Measurements from ENCODE around the gene SPAG9.
A peak's percentile ranks its signal among the peaks of the same experiment; 100 is the strongest.

Gene SPAG9

DNA sequence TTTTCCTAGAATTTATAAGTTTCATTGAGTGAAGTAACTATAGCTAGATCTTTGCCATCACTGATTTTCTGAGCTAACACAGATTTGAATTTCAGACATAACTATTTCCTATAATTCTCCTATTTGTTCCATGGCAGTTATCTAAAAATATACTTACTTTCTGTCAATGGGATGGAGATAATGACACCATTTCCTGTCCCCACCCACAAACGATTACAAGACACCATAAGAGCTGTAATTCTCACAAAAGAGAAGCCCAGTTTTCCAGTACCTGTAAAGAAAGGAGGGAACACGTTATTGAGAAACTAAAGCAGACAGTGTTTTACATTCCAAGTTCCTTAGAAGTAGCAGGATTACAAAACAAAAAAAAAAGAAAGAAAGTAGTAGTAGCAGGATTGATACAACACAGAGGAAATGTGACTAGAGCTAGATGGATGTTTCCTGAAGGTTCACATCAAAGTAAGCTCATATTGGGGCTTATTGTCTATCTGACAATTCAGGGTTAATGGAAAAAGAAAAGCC is 143.7 kb downstream of the SPAG9 start:
- no peak overlapping the region for H3K4me2 ChIP-seq (ENCODE audit: low read length, poor library complexity, severe bottlenecking)
- peaks cover 5% of the 10 kb centered on the region for H3K4me1 ChIP-seq (ENCODE audit: control insufficient read depth, insufficient read depth, low read depth, low read length)
- no peak overlapping the region for H2BK15ac ChIP-seq (ENCODE audit: low read depth, poor library complexity, severe bottlenecking)
- no peak overlapping the region for H4K8ac ChIP-seq (ENCODE audit: low read length)
- no peak overlapping the region for H3K14ac ChIP-seq (ENCODE audit: low read length in 2 of 2)
- no peak overlapping the region for H3K23ac ChIP-seq (ENCODE audit: low read length in 2 of 2)
- H4K91ac ChIP-seq (ENCODE audit: low read length), result no peak overlapping the region
- H3K18ac ChIP-seq (ENCODE audit: low read depth in 1 of 2, low read length in 2 of 2), result no peak overlapping the region
- no peak overlapping the region for H2BK12ac ChIP-seq (ENCODE audit: low read length in 2 of 2)
- H3K27me3 ChIP-seq (ENCODE audit: control insufficient read depth in 1 of 2, insufficient read depth in 1 of 2, low read length in 2 of 2), result no peaks in the 10 kb centered on the region
- no peak overlapping the region for H2BK5ac ChIP-seq (ENCODE audit: low read depth, low read length, poor library complexity, severe bottlenecking)
- peak overlapping the region; percentile 40 for H3K9ac ChIP-seq (ENCODE audit: low read length)
- H2AFZ ChIP-seq (ENCODE audit: low read depth, low read length), result no peak overlapping the region
- H3K4me3 ChIP-seq (ENCODE audit: insufficient read depth in 1 of 2, low read depth in 1 of 2, low read length in 2 of 2), result no peak overlapping the region
- no peak overlapping the region for H2BK120ac ChIP-seq (ENCODE audit: low read depth, low read length)
- no peaks in the 10 kb centered on the region for H3K9me3 ChIP-seq (ENCODE audit: control insufficient read depth, low read length)
- 0% methylated on average over 1 of the region's 2 CpGs for WGBS
- H3K27ac ChIP-seq (ENCODE audit: low read length, poor library complexity, severe bottlenecking), result no peak overlapping the region
- no peak overlapping the region for H3K4ac ChIP-seq (ENCODE audit: low read depth in 1 of 2, low read length in 2 of 2)
- peak; percentile 9 for DNase-seq
- H2AK5ac ChIP-seq (ENCODE audit: low read length, severe bottlenecking), result no peak overlapping the region
- H3K79me1 ChIP-seq (replicated peaks; ENCODE audit: low read length, poor library complexity, severe bottlenecking), result peaks cover 4% of the 10 kb centered on the region
- peaks cover 11 to 96% of the 10 kb centered on the region in 2 experiments for H3K36me3 ChIP-seq (ENCODE audit: control insufficient read depth in 1 of 2, insufficient read depth in 2 of 2, low read depth in 1 of 2, low read length in 2 of 2)

DNA sequence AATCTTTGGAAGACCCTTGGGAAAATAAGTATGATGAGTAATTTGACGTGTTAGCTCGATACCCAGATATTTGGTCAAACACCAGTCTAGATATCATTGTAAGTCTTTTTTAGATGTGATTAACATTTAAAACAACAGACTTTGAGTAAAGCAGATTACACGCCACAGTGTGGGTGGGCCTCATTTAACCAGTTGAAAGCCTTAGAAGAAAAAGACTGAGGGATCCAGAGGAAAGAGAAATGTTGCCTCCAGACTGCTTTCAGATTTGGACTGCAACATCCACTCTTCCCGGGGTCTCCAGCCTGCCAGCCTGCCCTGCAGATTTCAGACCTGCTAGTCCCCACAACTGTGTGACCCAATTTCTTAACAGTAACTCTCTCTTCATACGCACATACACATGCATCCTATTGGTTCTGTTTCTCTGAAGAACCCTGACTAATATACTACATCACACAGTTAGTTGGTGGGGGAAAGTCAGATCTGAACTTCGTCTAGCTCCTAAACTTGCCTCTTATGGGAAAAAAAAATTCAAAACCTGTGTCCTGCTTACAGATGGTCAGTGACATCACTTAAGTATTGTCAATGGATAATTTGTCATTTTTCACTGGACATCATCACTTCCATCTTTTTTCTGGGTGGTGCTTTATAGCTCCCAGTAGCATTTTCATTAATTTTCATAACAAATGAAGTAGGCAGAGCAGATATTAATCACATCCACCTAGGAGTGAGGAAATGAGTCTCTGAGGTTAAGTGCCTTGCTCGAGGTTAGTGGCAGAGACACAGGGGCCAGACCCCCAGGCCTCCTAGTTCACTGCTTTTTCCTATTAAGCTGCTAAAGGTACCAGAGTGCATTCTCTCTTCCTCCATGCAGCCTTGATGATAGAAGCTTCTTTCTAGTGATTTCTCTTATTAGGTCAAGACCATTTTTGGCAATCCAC is 146.8 kb downstream of the SPAG9 start:
- H2BK15ac ChIP-seq (ENCODE audit: low read depth, poor library complexity, severe bottlenecking), result no peak overlapping the region
- no peak overlapping the region for H3K4me3 ChIP-seq (ENCODE audit: insufficient read depth in 1 of 2, low read depth in 1 of 2, low read length in 2 of 2)
- H3K79me1 ChIP-seq (replicated peaks; ENCODE audit: low read length, poor library complexity, severe bottlenecking), result peaks cover 3% of the 10 kb centered on the region
- peaks cover 3 to 91% of the 10 kb centered on the region in 2 experiments for H3K36me3 ChIP-seq (ENCODE audit: control insufficient read depth in 1 of 2, insufficient read depth in 2 of 2, low read depth in 1 of 2, low read length in 2 of 2)
- H3K27ac ChIP-seq (ENCODE audit: low read length, poor library complexity, severe bottlenecking), result no peak overlapping the region
- no peak overlapping the region for H3K23ac ChIP-seq (ENCODE audit: low read length in 2 of 2)
- no peak overlapping the region for H3K4ac ChIP-seq (ENCODE audit: low read depth in 1 of 2, low read length in 2 of 2)
- no peak overlapping the region for H2BK12ac ChIP-seq (ENCODE audit: low read length in 2 of 2)
- no peaks in the 10 kb centered on the region for H3K27me3 ChIP-seq (ENCODE audit: control insufficient read depth in 1 of 2, insufficient read depth in 1 of 2, low read length in 2 of 2)
- no peak overlapping the region for H2BK5ac ChIP-seq (ENCODE audit: low read depth, low read length, poor library complexity, severe bottlenecking)
- no peak overlapping the region for H3K4me2 ChIP-seq (ENCODE audit: low read length, poor library complexity, severe bottlenecking)
- no peak overlapping the region for H2AK5ac ChIP-seq (ENCODE audit: low read length, severe bottlenecking)
- DNase-seq, result no peak
- no peak overlapping the region for H3K9ac ChIP-seq (ENCODE audit: low read length)
- H4K91ac ChIP-seq (ENCODE audit: low read length), result no peak overlapping the region
- H3K4me1 ChIP-seq (ENCODE audit: control insufficient read depth, insufficient read depth, low read depth, low read length), result peaks cover 12% of the 10 kb centered on the region
- no peak overlapping the region for H4K8ac ChIP-seq (ENCODE audit: low read length)
- no peak overlapping the region for H2AFZ ChIP-seq (ENCODE audit: low read depth, low read length)
- WGBS, result 97% methylated on average over 5 of the region's 7 CpGs
- H3K9me3 ChIP-seq (ENCODE audit: control insufficient read depth, low read length), result no peaks in the 10 kb centered on the region
- no peak overlapping the region for H2BK120ac ChIP-seq (ENCODE audit: low read depth, low read length)
- no peak overlapping the region for H3K14ac ChIP-seq (ENCODE audit: low read length in 2 of 2)
- no peak overlapping the region for H3K18ac ChIP-seq (ENCODE audit: low read depth in 1 of 2, low read length in 2 of 2)

- H3K9me3 ChIP-seq (ENCODE audit: control insufficient read depth, low read length), result no peaks in the 10 kb centered on the region
- H3K18ac ChIP-seq (ENCODE audit: low read depth in 1 of 2, low read length in 2 of 2), result no peak overlapping the region
- H2BK120ac ChIP-seq (ENCODE audit: low read depth, low read length), result no peak overlapping the region
- no peak overlapping the region for H4K91ac ChIP-seq (ENCODE audit: low read length)
- H3K79me1 ChIP-seq (replicated peaks; ENCODE audit: low read length, poor library complexity, severe bottlenecking), result peaks cover 3% of the 10 kb centered on the region
- no peak overlapping the region for H4K8ac ChIP-seq (ENCODE audit: low read length)
- H2BK5ac ChIP-seq (ENCODE audit: low read depth, low read length, poor library complexity, severe bottlenecking), result no peak overlapping the region
- H3K36me3 ChIP-seq (ENCODE audit: control insufficient read depth in 1 of 2, insufficient read depth in 2 of 2, low read depth in 1 of 2, low read length in 2 of 2), result peaks cover 0 to 88% of the 10 kb centered on the region in 2 experiments
- no peak overlapping the region for H3K4me3 ChIP-seq (ENCODE audit: insufficient read depth in 1 of 2, low read depth in 1 of 2, low read length in 2 of 2)
- no peaks in the 10 kb centered on the region for H3K27me3 ChIP-seq (ENCODE audit: control insufficient read depth in 1 of 2, insufficient read depth in 1 of 2, low read length in 2 of 2)
- no peak overlapping the region for H2BK12ac ChIP-seq (ENCODE audit: low read length in 2 of 2)
- WGBS, result 90% methylated on average over 3 of the region's 5 CpGs
- H3K23ac ChIP-seq (ENCODE audit: low read length in 2 of 2), result no peak overlapping the region
- no peak overlapping the region for H2AK5ac ChIP-seq (ENCODE audit: low read length, severe bottlenecking)
- H2BK15ac ChIP-seq (ENCODE audit: low read depth, poor library complexity, severe bottlenecking), result no peak overlapping the region
- no peak overlapping the region for H3K4ac ChIP-seq (ENCODE audit: low read depth in 1 of 2, low read length in 2 of 2)
- no peak overlapping the region for H3K9ac ChIP-seq (ENCODE audit: low read length)
- peak overlapping the region; percentile 32 for H3K27ac ChIP-seq (ENCODE audit: low read length, poor library complexity, severe bottlenecking)
- H3K4me2 ChIP-seq (ENCODE audit: low read length, poor library complexity, severe bottlenecking), result peak overlapping the region; percentile 39
- H2AFZ ChIP-seq (ENCODE audit: low read depth, low read length), result no peak overlapping the region
- H3K4me1 ChIP-seq (ENCODE audit: control insufficient read depth, insufficient read depth, low read depth, low read length), result peaks cover 10% of the 10 kb centered on the region
- DNase-seq, result no peak
- no peak overlapping the region for H3K14ac ChIP-seq (ENCODE audit: low read length in 2 of 2)
These were observed 148.1 kb downstream of the SPAG9 start for GRCh38 chr17:50972577-50972976.

DNA sequence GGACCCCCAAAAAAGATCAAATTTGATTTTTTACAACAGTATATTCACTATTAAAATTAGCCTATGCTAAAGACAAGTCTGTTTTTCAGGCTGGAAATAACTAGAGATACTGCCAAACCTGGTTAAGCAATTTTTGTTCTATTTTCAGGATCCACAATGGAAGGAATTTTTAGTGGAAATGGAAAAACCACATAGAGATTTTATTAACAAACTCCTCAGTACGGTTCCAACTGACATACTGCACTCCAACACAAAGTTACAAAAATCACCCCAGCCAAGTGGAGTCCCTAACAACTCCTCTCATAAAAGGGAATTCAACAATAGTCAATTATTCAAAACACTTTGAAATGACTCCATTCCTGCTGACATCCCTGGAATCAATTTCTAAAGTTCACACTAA is 152.9 kb downstream of the SPAG9 start:
- Histone ChIP-seq H3K4me3 (ENCODE audit: insufficient read depth in 1 of 2, low read depth in 1 of 2, low read length in 2 of 2) (no peak overlapping the region), H2BK15ac (ENCODE audit: low read depth, poor library complexity, severe bottlenecking) (no peak overlapping the region), H2BK120ac (ENCODE audit: low read depth, low read length) (no peak overlapping the region), H3K14ac (ENCODE audit: low read length in 2 of 2) (no peak overlapping the region), H3K79me1 (replicated peaks; ENCODE audit: low read length, poor library complexity, severe bottlenecking) (no peaks in the 10 kb centered on the region), H3K9me3 (ENCODE audit: control insufficient read depth, low read length) (no peaks in the 10 kb centered on the region), H3K27ac (ENCODE audit: low read length, poor library complexity, severe bottlenecking) (no peak overlapping the region), H2AK5ac (ENCODE audit: low read length, severe bottlenecking) (no peak overlapping the region), H2BK5ac (ENCODE audit: low read depth, low read length, poor library complexity, severe bottlenecking) (no peak overlapping the region), H3K4ac (ENCODE audit: low read depth in 1 of 2, low read length in 2 of 2) (no peak overlapping the region), H3K18ac (ENCODE audit: low read depth in 1 of 2, low read length in 2 of 2) (no peak overlapping the region), H3K4me1 (ENCODE audit: control insufficient read depth, insufficient read depth, low read depth, low read length) (peaks cover 10% of the 10 kb centered on the region), H3K4me2 (ENCODE audit: low read length, poor library complexity, severe bottlenecking) (no peak overlapping the region), H3K27me3 (ENCODE audit: control insufficient read depth in 1 of 2, insufficient read depth in 1 of 2, low read length in 2 of 2) (no peaks in the 10 kb centered on the region), H3K36me3 (ENCODE audit: control insufficient read depth in 1 of 2, insufficient read depth in 2 of 2, low read depth in 1 of 2, low read length in 2 of 2) (peaks cover 3 to 81% of the 10 kb centered on the region in 2 experiments), H2AFZ (ENCODE audit: low read depth, low read length) (no peak overlapping the region), H3K9ac (ENCODE audit: low read length) (no peak overlapping the region), H3K23ac (ENCODE audit: low read length in 2 of 2) (no peak overlapping the region), H2BK12ac (ENCODE audit: low read length in 2 of 2) (no peak overlapping the region), H4K91ac (ENCODE audit: low read length) (no peak overlapping the region), H4K8ac (ENCODE audit: low read length) (no peak overlapping the region)
- peak; percentile 36 for DNase-seq
- 91% methylated on average over 1 of the region's 1 CpG for WGBS
